Uterus (tissue), 4 donors: ENCODE measurements around the gene ZNF823. TPM values are rescaled to one million over a fixed set of nuclear protein-coding genes. Genes with fewer than 3 reads are reported as not detected.

Source experiments
- DNase-seq, 2 donors: peaks; one replicate each; pipeline ENCODE4 v3.0.0-alpha.2; 2019 to 2020
- H3K27ac ChIP-seq, 2 donors: fragments of 200-600 bp; sonication (generic); 1 replicate in 1 of 2; 2 replicates in 1 of 2; pipeline ENCODE4 v1.5.1; 2016 to 2018
- H3K27me3 ChIP-seq, 2 donors: fragments of 200-600 bp; sonication (generic); one replicate each; pipeline ENCODE4 v1.5.1; 2018 to 2019; ENCODE audit warnings: control low read depth in 1 of 2
- H3K36me3 ChIP-seq, 2 donors: fragments of 200-600 bp; sonication (generic); one replicate each; pipeline ENCODE4 v1.5.1; 2019; ENCODE audit warnings: control low read depth in 1 of 2
- H3K4me1 ChIP-seq, 2 donors: fragments of 200-600 bp; sonication (generic); one replicate each; pipeline ENCODE4 v1.5.1; 2018 to 2019; ENCODE audit warnings: control low read depth in 1 of 2
- H3K4me3 ChIP-seq, 2 donors: fragments of 200-600 bp; sonication (generic); 1 replicate in 1 of 2; 2 replicates in 1 of 2; pipeline ENCODE4 v1.5.1; 2018 to 2019; ENCODE audit warnings: mild to moderate bottlenecking in 1 of 2
- H3K9me3 ChIP-seq, 2 donors: fragments of 200-600 bp; sonication (generic); one replicate each; pipeline ENCODE4 v1.5.1; 2019; ENCODE audit warnings: control low read depth in 1 of 2
- CTCF ChIP-seq, 4 experiments: fragments of 200-600 bp in 2 of 4; fragments of 450-650 bp in 2 of 4; sonication (generic) in 2 of 4; IDR thresholded peaks; one replicate each; pipeline ENCODE4 v1.5.1; 2016 to 2019; ENCODE audit warnings: antibody characterized with exemption in 4 of 4, mild to moderate bottlenecking in 2 of 4, moderate library complexity in 1 of 4
- POLR2A ChIP-seq, 2 donors: fragments of 450-650 bp; IDR thresholded peaks; one replicate each; pipeline ENCODE4 v1.6.1; 2016; ENCODE audit warnings: antibody characterized with exemption in 2 of 2, mild to moderate bottlenecking in 1 of 2, moderate library complexity in 1 of 2
- intact Hi-C: fragments of 100-400 bp; cut with DNase I; formaldehyde crosslinking; loops from one replicate; pipeline ENCODE4 v1.15.1; 2023; ENCODE audit warnings: low total_unique reads
- total RNA-seq, 4 donors: library from RNA; depleted of rRNA in 3 of 4; stranded (reverse); fragments of >200 nt in 3 of 4; gene quantifications; one replicate each; pipeline versions ENCODE4 v1.1.0 to v1.2.4, GENCODE V29; 2014 to 2023
- donor health status: DM: yes; HTN: yes; CAD: no.

The ZNF823 gene
- total RNA-seq, 4 donors from 2014 or later, result 3.2 to 24.1 (median 20.0) TPM

- Histone ChIP-seq H3K27me3 (no peaks in the 10 kb centered on the region), H3K27ac (no peak overlapping the region)
- intact Hi-C loops, result no loop called here
These were observed 15.9 kb upstream of the ZNF823 start for GRCh38 chr19:11754663-11755062.

GRCh38 chr19:11752244-11752736 lies 13.5 kb upstream of the ZNF823 start:
- Histone ChIP-seq H3K27ac (no peak overlapping the region), H3K4me1 (no peaks in the 10 kb centered on the region), H3K27me3 (no peaks in the 10 kb centered on the region), H3K9me3 (peaks cover 0 to 10% of the 10 kb centered on the region in 2 donors), H3K4me3 (no peak overlapping the region), H3K36me3 (no peaks in the 10 kb centered on the region)
- TF ChIP-seq POLR2A (IDR thresholded peaks at IDR 0.05) (no peak), CTCF (IDR thresholded peaks at IDR 0.05) (no peak)
- intact Hi-C loops, result no loop called here
- DNase-seq, result no peak

More at GRCh38 chr19:11754663-11755062, 15.9 kb upstream of the ZNF823 start:
- H3K36me3 ChIP-seq, result no peaks in the 10 kb centered on the region
- peaks cover 0 to 2% of the 10 kb centered on the region in 2 donors for H3K9me3 ChIP-seq
- TF ChIP-seq CTCF (IDR thresholded peaks at IDR 0.05) (no peak), POLR2A (IDR thresholded peaks at IDR 0.05) (no peak)
- H3K4me3 ChIP-seq, result no peak overlapping the region
- DNase-seq, result no peak
- H3K4me1 ChIP-seq, result no peaks in the 10 kb centered on the region

- Histone ChIP-seq H3K36me3 (no peaks in the 10 kb centered on the region), H3K4me1 (no peaks in the 10 kb centered on the region), H3K9me3 (peaks cover 0 to 13% of the 10 kb centered on the region in 2 donors), H3K27ac (no peak overlapping the region), H3K4me3 (no peak overlapping the region), H3K27me3 (no peaks in the 10 kb centered on the region)
- intact Hi-C loops, result no loop called here
- TF ChIP-seq CTCF (IDR thresholded peaks at IDR 0.05) (no peak), POLR2A (IDR thresholded peaks at IDR 0.05) (no peak)
- DNase-seq, result no peak
These were observed 11.0 kb upstream of the ZNF823 start for GRCh38 chr19:11749751-11750150.

- Histone ChIP-seq H3K27me3 (no peaks in the 10 kb centered on the region), H3K4me3 (no peak overlapping the region), H3K36me3 (no peaks in the 10 kb centered on the region), H3K27ac (no peak overlapping the region), H3K4me1 (no peaks in the 10 kb centered on the region), H3K9me3 (peaks cover 0 to 13% of the 10 kb centered on the region in 2 donors)
- DNase-seq, result no peak
- intact Hi-C loops, result no loop called here
- TF ChIP-seq POLR2A (IDR thresholded peaks at IDR 0.05) (no peak), CTCF (IDR thresholded peaks at IDR 0.05) (no peak)
These were observed 8.5 kb upstream of the ZNF823 start for GRCh38 chr19:11747277-11747676.

- intact Hi-C loops, result no loop called here
These were observed 7.1 kb upstream of the ZNF823 start for GRCh38 chr19:11745869-11746268.

More at GRCh38 chr19:11745869-11746268, 7.1 kb upstream of the ZNF823 start:
- Histone ChIP-seq H3K36me3 (no peaks in the 10 kb centered on the region), H3K9me3 (peaks cover 0 to 13% of the 10 kb centered on the region in 2 donors), H3K4me1 (no peaks in the 10 kb centered on the region), H3K27me3 (no peaks in the 10 kb centered on the region), H3K27ac (no peak overlapping the region), H3K4me3 (no peak overlapping the region)
- no peak for TF ChIP-seq POLR2A (IDR thresholded peaks at IDR 0.05)
- TF ChIP-seq CTCF (IDR thresholded peaks at IDR 0.05), result no peak
- no peak for DNase-seq
